AG09309 (cell line): ENCODE results near the gene TRIM66.

Experiments
- DNase-seq: peaks from one replicate; pipeline ENCODE4 v3.0.0-alpha.2; 2010; ENCODE audit warnings: low read depth
- H3K4me3 ChIP-seq: 2 replicates; pipeline ENCODE4 v1.5.1; 2011; ENCODE audit warnings: mild to moderate bottlenecking, low read depth, low read length, moderate library complexity; ENCODE audit not compliant: control insufficient read depth
- TF ChIP-seq, protein P1 (sequence below): IDR thresholded peaks from 2 replicates; pipeline ENCODE4 v1.5.1; 2011; ENCODE audit warnings: mild to moderate bottlenecking, low read depth, low read length, inconsistent platforms; ENCODE audit not compliant: insufficient read depth, control insufficient read depth; ENCODE audit errors: missing control alignments

TRIM66 gene

DNA sequence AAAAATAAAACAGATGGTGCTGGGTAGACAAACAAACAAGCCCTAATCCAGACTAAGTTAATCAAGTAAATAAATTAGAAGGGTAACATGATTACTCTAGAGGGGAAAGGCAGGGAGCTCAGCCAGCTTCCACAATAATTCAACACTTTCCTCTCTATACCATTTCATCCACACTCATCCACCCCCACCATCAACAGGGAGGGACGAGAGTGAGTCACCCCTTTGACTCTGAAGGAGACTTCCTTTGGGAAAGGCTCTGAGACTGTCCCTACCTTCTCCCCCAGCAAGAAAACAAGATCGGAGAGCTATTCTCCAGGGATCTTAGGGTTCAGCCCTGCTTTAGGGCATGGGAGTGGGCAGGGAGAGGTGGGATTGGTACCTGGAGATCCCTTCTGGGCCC lies 33.1 kb downstream of the TRIM66 start:
- DNase-seq, result no peak
- H3K4me3 ChIP-seq, result no peak overlapping the region
- TF ChIP-seq, protein P1, sequence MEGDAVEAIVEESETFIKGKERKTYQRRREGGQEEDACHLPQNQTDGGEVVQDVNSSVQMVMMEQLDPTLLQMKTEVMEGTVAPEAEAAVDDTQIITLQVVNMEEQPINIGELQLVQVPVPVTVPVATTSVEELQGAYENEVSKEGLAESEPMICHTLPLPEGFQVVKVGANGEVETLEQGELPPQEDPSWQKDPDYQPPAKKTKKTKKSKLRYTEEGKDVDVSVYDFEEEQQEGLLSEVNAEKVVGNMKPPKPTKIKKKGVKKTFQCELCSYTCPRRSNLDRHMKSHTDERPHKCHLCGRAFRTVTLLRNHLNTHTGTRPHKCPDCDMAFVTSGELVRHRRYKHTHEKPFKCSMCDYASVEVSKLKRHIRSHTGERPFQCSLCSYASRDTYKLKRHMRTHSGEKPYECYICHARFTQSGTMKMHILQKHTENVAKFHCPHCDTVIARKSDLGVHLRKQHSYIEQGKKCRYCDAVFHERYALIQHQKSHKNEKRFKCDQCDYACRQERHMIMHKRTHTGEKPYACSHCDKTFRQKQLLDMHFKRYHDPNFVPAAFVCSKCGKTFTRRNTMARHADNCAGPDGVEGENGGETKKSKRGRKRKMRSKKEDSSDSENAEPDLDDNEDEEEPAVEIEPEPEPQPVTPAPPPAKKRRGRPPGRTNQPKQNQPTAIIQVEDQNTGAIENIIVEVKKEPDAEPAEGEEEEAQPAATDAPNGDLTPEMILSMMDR, result no peak

DNA sequence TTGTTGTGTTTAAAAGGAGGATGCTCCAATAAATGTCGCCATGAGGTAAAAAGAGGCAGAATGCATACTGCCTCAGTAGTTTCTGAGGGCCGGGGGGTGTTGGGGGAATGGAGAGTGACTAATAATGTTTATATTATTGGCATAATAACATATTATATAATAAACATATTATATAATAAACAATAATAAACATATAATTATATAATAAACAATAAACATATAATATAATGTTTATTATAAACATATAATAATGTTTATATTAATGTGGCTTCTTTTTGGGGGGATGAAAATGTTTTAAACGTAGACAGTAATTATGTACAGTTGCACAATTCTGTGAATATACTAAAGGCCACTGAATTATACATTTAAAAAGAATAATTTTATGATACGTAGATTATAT lies 35.6 kb downstream of the TRIM66 start:
- TF ChIP-seq, protein P1, result no peak
- DNase-seq, result no peak

DNA sequence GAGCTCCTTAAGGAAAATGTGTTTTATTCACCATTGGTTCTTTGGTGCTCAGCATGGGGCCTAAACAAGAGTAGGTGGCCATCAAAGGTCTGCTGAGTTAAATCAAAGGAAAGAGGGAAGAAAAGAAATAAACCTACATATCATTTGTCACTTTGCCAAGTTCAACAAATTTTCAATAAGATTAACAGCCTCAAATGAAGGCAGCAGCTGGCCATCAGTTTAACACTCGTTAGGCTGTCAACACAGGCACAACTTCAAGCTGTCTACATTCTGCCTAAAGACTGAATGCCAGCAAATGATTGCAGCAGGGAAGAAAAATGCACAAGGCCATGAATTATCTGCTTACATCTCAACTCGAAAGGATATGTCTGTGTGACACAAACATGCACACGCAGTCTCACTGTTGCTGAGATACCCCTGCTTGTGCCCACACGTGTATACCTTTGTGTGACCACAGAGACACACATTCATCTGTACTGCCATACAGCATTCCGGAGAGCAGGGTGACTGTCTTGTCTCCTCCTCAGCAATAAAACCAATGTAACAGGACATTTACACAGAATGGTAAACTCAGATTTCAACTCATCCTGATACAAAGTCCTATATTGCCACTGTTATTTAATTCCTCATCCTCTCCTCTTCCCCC lies 40.1 kb downstream of the TRIM66 start:
- DNase-seq, result no peak
- no peak overlapping the region for H3K4me3 ChIP-seq
- TF ChIP-seq, protein P1, result no peak

More for the DNA sequence above, 35.6 kb downstream of the TRIM66 start:
- H3K4me3 ChIP-seq, result no peak overlapping the region

DNA sequence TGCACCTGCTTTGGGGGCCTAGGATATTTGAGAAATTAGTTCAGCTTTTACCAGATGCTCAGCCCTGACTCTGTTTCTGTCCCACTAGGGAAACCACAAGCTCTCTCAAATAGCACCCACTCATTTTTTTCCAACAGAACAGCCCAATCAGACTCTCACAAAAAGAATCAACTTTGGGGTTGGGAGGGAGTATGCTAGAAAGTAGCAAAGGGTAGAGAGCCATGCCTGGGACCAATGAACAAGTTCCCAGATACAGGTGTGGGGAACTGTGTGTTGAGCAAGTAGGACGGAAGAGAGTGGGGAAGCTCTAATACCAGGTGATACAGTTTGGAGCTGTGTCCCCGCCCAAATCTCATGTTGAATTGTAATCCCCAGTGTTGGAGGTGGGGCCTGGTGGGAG lies 41.1 kb downstream of the TRIM66 start:
- H3K4me3 ChIP-seq, result no peak overlapping the region
- TF ChIP-seq, protein P1, result no peak
- DNase-seq, result no peak

DNA sequence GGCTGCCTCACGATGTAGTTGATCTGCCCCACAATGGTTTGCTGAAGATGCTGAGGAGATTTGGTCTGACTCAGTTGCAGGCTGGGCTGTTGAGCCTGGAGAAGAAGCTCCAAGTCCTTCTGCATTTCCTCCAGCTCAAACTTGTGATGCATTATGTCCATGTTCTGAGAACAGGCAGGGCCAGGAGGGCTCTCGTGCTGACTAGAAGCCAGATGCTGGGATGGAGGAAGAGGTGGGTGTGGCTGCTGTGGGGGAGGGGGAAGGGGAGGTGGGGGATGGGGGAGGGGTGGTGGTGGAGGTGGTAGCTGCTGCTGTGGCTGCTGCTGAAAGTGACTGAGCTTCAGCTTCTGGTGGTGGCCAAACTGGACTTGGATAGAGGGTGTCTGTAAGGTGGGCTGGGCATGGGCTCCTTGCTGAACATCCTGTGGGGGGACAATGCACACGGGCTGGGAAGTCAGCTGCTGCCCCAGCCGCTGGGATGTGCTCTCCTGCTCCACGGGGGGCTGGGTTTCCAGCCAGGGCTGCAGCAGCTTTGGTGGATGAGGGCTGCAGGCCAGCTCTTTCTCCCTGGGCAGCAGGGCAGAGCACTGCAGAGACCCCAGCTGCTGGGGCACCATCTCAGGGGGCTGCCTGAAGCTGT lies 42.1 kb downstream of the TRIM66 start:
- TF ChIP-seq, protein P1, result no peak
- no peak for DNase-seq
- no peak overlapping the region for H3K4me3 ChIP-seq

DNA sequence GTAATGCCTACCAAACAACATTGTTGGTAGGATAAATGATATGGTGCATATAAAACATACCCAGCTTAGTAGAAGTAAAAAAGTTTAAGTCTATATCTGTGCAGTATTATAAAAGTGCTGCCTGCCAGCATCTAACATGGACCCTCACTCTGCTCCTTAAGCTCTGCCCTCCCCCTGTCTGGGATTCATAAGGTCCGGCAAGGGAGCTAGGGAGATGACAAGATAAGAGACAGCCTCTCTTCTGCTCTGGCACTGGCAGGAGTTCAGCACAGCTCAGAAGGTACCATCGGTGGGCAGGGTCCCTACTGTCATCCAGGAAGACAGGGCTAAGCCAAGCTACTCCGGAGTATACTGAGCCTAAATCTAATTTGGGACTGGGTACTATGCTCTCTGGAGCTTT lies 42.8 kb downstream of the TRIM66 start:
- TF ChIP-seq, protein P1, result no peak
- no peak for DNase-seq
- H3K4me3 ChIP-seq, result no peak overlapping the region

DNA sequence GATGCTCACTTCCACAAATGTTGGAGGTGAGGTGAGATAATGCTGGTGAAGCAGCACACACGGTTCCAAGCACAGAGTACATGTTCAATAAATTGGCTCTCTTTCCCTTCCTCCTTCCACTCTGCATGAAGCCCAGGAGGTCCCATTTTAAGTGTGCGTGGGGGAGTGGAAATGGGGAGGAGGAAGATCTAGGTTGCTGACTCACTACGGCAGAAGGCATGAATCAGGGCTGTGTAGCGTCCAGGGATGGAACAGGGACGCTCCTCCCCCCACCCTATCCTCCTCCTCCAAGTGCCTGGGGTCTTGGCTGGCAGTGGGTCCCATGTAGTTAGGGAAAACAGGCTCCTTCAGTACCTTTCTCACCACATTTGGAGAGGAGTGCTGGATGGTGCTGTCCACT lies 44.2 kb downstream of the TRIM66 start:
- no peak for DNase-seq
- TF ChIP-seq, protein P1, result no peak
- no peak overlapping the region for H3K4me3 ChIP-seq
